ENCODE data around the gene ZNF688.

Gene ZNF688

DNA sequence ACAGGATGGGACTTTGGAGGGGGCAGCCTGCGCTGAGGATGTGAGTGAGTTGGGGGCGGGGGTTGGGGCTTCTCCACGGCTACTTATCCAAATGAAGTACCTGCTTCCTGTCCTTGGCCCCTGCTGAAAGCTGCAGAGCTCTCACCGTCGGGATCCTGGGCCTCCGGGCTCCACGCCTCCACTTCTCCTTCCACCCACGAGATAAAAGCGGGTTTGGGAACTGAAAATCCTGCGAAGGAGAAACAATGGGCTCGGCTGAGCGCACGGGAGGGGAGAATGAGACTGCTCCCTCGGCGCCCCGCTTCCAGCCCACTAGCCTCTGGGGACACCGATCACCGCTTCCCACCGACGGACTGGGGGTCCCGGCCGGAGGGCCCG, 13.5 kb upstream of the ZNF688 start:
- DNase-seq: no peak

DNA sequence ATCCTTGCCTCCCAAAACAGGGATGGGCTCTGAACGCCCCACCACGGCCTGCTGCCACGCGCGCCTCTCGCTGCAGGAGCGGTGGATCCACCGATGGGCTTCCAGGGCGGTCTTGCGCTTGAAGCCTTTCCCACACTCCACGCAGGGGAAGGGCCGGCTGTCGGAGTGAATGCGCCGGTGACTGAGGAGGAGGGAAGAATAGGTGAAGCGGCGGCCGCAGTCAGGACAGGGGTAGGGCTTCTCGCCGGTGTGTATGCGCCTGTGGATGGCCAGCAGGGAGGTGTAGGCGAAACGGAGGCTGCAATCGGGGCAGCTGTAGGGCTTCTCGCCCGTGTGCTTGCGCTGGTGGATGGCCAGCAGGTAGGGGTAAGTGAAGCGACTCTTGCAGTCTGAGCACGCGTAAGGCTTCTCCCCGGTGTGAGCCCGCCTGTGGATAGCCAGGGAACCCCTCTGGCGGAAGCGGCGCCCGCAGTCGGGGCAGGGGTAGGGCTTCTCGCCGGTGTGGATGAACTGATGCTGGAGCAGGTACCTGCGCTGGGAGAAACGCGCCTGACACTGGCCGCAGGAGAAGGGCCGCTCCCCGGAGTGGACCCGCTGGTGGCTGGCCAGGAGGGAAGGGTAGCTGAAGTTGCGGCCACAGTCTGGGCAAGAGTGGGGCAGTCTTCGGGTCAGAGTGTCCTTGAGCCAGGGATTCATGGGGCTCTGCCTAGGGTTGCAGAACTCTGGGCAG, 11.3 kb upstream of the ZNF688 start:
- no peak for DNase-seq

DNA sequence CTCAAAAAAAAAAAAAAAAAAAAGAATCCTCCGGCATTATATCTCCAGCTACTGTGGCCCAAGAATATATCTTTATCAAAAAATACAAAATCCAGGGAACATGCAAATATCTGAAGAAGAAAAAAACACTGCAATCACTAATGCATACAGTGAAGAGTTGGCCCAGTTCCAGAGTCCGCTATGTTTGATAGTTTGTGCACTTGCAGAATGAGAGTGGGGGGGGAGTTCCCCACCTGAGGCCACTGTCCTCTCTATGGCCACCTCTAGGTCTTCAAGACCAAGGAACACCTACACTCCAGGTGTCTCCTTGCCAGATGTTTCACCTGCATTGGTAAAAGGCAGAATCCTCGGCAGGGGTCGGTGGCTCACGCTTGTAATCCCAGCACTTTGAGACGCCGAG, 9.9 kb upstream of the ZNF688 start:
- no peak for DNase-seq

DNA sequence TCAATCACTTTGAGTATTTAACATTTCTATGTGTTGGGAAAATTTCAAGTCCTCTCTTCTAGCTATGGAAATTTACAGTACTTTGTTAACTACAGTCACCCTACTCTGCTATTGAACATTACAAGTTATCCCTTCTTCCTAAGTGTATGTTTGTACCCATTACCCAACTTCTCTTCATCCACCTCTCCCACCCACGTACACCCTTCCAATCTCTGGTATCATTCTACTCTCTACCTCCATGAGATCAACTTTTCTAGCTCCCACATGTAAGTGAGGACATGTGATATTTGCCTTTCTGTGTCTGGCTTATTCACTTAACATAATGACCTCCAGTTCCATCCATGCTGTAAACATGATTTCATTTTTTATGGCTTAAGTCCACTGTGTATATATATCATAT, 3.2 kb upstream of the ZNF688 start:
- no peak for DNase-seq

DNA sequence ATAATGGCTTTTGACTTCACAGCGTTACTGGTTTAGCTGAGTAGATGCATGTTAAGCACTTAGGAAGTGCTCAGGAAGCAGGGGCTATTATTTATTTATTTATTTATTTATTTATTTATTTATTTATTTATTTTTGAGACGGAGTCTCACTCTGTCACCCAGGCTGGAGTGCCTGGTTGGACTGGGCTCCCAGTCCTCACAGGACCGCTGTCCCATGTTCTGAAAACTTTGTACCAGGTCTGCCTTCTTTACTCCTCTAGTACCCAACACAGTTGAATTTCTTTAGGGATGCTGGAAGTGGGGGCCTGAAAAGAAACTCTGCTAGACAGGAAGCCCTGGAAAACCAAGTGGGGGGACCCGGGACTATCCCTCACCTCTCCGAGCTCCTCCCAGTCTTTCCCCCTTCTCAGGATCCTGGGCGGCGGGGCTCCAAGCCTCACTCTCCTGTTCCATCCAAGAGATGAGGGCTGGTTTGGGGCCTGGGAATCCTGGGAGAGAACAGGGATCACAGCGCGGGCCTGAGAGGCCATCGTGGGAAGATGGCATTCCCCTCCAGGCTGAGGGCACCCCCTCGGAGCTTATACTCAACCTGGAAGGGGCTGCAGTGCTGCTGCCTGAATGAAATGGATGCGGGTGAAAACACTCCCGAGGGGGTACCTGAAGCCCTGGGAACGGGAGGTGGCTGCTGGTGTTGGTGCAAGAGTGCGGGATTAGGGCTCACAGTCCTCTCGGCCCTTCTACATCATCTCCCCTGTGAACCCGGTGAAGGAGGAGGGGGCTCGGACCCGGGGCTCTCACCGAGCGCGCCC, 674 bp downstream of the ZNF688 start:
- no peak for DNase-seq

DNA sequence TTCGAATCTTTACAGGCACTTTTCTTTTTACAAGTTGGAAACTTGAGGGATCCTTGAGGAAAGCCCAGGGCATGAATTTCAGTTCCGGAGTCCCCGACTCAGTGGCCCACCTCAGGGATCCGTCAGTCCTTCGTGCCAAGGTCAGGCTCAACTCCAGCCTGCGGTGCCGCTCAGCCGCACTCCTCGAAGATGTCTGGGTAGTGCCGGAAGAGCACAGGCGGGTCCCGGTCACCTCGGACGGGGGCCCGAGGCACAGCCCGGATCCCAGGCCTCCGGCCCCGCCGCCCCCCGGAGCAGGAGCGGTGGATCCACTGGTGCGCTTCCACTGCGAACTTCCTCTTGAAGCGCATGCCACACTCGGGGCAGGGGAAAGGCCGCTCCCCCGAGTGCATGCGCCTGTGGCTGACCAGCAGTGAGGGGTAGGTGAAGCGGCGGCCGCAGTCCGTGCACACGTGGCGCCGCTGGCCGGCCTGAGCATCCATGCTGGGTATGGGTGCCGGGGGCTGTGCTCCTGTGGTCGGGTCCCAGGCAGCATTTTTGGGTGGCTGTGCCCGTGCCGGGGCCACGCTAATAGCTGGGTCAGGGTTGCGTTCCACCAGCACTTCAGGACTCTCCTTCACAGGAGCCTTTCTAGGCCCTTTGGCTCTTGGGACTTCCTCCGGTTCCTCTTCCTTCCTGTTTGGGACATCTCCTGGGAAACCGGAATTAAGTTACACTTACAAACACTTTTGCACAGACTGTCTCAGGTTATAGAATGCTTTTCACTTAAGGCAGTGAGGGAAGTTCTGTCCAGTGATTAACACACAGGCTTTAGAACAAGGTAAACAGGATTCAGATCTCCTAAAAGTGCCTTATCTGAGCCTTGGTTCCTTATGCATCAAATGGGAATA, 1.5 kb downstream of the ZNF688 start:
- no peak for DNase-seq

DNA sequence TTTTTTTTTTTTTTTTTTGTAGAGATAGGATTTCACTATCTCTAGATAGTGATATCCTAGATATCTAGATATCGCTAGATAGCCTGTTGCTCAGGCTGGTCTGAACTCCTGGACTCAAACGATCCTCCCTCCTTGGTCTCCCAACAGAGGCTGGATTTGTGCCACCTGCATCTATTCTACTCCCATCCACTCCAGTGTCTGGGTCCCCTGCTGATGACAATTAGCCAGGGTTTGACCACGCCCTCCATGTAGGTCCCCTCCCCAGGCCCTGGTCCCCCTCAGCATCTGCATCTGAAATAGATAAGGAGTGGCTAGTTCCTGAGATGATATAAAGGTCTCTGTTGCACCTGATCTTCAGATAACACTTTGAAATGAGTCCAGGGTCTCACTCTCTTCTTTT, 2.2 kb downstream of the ZNF688 start:
- no peak for DNase-seq

DNA sequence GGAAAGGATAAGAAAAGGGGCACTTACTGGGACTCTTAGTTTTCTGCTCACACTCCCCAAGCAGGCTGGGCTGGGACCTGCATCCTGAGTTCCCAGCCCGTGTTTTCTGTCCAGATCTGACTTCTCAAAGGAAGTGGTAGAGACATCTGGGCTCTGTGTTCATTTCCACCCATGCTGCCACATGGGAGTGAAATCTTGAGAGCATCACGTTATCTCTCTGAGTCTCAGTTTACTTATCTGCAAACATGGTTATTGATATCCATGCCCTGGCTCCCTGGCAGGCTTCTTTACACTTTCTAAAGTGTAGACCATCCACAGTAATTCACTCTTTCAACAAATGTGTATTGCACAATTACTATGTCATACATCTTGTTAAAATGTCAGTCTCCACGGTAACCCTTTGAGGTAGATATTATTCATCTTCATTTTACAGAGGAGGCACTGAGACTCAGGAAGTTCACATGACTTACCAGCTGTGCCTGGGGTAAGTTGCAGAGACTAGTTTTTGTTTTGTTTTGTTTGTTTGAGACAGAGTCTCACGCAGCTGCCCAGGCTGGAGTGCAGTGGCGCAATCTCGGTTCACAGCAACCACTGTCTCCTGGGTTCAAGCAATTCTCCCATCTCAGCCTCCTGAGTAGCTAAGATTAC, 3.4 kb downstream of the ZNF688 start:
- DNase-seq: peak; percentile 52

DNA sequence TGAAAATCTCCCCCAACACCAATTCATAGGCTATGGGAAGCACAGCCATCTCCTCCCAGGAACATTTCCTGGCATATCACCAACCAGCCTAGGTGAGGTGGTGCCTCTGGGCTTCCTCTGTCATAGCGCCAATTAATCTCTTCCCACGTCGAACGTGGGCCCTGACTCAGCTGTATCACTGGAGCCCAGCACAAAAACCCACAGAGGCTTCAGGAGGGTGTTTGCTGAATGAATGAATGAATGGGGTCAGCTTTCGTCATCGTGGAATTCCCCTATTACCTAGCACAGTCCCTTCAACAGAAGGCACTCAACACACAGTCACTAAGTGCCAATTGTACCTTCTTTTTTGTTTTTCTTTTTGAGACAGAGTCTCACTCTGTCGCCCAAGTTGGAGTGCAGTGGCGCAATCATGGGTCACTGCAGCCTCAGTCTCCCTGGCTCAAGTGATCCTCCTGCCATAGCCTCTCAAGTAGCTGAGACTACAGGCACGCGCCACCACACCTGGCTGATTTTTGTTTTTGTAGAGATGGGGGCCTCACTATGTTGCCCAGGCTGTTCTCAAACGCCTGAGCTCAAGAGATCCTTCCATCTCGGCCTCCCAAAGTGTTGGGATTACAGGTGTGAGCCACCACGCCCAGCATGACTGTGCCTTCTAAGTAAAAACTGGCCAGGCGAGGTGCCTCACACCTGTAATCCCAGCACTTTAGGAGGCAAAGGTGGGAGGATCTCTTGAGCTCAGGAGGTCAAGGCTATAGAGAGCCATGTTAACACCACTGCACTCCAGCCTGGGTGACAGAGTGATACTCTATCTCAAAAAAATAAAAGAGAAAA, 4.1 kb downstream of the ZNF688 start:
- no peak for DNase-seq

DNA sequence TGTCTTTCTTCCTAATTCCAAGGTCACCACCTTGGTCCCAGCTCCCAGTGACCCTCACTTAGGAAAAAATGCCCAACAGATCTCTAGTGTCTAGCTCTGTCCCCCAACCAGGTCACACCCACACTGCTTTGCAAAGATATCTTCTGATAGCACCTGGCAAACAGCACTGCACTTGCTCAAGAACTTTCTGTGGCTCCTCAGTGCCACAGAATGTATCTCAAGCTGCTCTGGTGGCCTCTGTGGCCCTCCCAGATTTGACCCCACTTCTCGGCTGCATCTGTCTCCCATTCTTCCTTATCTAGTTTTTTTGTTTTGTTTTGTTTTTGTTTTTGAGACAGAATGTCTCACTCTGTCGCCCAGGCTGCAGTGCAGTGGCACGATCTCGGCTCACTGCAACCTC, 5.0 kb downstream of the ZNF688 start:
- no peak for DNase-seq

DNA sequence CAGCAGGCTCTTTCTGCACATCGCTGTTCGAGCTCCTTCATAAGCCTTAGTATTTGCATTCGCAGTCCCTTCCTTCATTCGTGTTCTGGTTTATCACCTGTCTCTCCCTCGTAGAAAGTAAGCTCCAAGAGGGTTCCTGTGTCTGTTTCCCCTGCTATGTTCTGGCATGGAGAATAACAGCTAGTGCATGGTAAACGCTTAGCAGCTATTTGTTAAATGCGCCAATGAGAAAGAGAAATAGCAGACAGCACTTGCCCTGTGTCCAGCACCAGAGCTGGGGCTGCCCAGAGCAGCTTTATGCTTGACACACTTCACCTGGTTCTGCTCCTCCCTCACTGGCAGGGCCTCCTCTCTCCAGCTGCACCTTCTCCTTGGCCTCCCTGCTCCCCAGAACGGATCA, 5.5 kb downstream of the ZNF688 start:
- no peak for DNase-seq

DNA sequence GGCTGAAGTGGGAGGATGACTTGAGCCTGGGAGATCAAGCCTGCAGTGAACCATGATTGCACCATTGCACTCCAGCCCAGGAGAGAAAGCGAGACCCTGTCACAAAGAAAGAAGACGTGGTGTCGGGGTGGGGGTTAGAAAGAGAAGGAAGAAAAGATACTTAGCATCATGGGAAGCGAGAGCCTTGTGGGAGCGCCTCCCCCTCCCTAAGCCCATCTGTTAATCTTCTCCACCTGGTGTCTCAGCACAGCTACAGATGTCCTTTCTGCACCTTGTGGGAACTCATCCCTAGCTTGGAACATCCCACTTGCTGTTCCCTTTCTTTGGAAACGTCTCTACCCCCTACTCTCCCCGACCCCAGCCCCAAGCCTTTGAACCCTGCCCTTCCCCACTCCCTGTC, 6.0 kb downstream of the ZNF688 start:
- DNase-seq: no peak

DNA sequence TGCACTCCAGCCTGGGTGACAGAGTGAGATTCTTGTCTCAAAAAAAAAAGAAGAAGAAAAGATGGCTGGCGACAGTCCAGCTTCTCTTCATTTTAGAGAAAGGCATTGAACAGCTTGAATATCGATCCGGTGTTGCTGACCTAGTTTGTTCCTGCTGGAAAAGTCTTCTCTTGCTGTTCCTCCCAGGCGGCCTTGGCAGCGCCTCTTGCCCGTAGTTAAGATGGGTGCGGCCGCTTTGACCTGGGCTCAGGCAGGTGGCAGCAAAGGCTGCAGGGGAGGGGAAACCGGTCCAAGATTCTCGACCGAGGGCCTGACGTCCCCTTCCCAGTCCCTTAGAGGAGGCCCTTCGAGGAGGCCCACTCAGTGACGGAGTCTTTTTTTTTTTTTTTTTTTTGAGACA, 9.5 kb downstream of the ZNF688 start:
- DNase-seq: no peak

DNA sequence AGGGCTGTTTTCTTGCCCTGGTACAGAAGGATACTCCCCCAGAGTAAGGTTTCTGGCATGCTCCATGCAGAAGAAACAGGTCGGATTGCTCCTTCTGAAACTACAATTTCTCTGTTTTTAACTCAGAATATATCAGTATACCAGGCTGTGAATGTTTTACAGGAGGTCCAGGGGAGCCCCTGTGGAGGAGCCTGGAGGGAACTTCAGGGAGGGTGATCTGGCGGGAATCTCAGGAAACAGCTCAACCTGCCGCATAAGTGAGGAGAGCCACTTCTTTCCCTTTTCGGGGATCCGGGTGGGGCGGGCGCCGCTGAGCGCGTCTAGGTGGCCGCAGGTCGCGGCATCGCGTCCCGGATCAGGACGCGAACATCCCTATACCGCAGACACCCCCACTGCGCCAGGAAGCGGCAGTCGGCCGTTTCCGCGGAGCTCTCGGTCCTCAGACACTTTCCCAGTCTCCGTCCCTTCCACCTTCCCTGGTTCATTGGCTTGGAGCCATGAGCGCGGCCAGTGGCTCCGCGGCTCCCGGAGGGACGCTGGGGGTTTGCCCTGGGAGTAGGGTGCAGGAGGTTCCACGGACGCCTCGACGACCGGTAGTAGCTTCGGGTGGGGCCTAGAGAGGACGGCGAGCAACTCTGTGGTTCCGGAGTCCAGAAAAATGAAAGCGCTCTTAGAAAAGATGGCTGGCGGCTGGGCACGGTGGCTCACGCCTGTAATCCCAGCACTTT, 10.3 kb downstream of the ZNF688 start:
- DNase-seq: no peak

DNA sequence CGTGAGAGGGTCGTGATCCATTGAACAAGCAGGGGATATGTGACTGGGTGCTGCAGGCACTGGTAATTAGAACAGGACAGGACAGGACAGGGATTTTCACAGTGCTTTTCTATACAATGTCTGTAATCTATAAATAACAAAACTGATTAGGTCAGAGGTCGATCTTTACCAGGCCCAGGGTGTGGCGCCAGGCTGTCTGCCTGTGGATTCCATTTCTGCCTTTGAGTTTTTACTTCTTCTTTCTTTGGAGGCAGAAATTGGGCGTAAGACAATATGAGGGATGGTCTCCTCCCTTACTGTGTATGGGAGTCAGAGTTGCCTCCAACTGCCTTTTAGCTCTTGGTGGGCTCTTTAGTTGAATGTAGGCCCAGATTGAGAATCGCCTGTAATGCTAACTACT, 11.8 kb downstream of the ZNF688 start:
- DNase-seq: no peak

DNA sequence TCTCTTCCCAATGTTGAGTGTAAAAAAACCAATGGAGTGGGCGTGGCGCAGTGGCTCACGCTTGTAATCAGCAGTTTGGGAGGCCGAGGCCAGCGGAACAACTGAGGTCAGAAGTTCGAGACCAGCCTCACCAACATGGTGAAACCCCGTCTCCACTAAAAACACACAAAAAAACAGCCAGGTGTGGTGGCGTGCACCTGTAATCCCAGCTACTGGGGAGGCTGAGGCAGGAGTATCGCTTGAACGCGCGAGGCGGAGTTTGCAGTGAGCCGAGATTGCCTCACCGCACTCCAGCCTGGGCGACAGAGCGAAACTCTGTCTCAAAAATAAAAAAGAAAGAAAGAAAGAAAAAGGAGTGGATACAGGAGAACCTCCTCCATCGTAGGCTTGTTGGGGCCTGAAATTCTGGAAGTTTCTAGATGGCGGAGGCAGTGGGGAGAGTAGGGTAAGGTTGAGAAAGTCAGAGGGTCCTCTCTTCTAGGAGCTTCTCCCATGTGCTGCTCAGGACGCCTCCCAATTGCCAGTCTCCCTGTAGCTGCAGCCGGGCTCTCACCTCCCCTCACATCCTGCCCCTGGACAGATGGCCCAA, 12.6 kb downstream of the ZNF688 start:
- no peak for DNase-seq

DNA sequence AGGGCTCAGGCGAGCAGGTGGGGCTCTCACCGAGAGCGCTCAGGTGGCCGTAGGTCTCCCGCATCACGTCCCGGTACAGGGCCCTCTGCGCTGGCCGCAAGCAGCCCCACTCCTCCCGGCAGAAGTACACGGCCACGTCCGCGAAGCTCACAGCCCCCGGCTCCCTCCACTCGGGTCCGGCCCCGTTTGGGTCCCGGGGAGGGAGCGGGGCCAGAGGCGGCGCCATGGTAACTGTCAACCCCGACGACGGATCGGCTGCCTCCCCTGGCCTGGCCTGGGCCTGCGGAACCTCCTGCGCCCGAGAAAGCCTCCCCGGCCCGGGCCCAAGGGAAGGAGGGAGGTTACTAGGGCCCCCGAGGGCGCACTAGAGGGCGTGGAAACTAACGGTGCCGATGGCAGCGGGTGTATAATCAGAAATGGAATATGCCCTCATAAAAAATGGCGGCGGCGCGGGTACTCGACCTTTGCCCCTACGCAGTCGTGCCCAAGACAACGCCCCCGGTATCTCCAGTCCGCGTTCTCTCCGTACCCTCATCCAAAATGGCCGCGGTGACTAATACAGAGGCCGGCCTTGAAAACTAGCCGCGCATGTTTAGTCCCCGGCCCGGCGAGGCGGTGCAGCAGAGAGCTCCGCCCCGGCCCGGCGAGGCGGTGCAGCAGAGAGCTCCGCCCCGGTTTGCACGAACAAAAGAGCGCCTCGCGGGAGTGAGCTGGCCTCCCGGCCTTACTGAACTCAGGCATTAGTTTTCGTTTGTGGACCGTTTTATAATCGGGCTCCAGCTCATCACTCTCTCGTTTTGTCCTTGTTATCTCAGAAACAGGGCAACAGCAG, 13.3 kb downstream of the ZNF688 start, which contains the start of gene ZNF764:
TSS of gene ZNF764 (minus strand) at position 418 of the 832 bp plus-strand sequence. CDS start at position 226, 192 bp downstream.
- DNase-seq: peak; percentile 90

DNA sequence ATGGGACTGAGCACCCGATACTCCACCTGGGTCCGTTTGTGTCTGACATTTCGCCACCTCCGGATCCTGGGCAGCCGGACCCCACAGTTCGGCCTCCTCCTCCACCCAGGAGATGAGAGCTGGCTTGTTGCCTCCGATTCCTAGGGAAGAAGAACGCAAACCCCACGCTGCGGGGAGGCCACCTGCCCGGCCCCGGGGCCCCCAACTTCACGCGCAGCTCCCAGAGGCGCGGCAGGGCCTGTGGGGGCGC, 13.9 kb downstream of the ZNF688 start:
- no peak for DNase-seq

DNA sequence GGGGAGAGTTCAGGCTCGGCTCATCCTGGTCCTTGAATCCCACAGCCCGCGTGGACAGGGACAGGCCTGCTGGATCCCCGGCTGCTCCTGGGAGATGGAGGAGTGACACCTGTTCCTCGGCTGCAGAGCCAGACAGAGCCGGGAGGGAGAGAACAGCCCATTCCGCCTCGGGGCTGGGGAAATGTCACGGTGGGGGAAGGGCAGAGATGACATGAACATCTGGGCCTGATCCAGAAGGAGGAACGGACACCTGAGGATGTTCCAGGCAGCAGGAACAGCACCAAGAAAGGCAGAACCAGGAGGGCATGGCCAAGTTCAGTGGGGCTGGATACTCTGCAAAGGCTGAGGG, 15.4 kb downstream of the ZNF688 start:
- no peak for DNase-seq

All from kidney glomerular epithelial cell (primary cell).